ENCODE results near the gene IFITM1.
A peak's percentile ranks its signal among the peaks of the same experiment; 100 is the strongest.
"Not testable (repeated sequence)": the region's sequence is repeated elsewhere in the genome, so short reads cannot be mapped to it uniquely, and the experiment has no call there.

The IFITM1 gene

DNA sequence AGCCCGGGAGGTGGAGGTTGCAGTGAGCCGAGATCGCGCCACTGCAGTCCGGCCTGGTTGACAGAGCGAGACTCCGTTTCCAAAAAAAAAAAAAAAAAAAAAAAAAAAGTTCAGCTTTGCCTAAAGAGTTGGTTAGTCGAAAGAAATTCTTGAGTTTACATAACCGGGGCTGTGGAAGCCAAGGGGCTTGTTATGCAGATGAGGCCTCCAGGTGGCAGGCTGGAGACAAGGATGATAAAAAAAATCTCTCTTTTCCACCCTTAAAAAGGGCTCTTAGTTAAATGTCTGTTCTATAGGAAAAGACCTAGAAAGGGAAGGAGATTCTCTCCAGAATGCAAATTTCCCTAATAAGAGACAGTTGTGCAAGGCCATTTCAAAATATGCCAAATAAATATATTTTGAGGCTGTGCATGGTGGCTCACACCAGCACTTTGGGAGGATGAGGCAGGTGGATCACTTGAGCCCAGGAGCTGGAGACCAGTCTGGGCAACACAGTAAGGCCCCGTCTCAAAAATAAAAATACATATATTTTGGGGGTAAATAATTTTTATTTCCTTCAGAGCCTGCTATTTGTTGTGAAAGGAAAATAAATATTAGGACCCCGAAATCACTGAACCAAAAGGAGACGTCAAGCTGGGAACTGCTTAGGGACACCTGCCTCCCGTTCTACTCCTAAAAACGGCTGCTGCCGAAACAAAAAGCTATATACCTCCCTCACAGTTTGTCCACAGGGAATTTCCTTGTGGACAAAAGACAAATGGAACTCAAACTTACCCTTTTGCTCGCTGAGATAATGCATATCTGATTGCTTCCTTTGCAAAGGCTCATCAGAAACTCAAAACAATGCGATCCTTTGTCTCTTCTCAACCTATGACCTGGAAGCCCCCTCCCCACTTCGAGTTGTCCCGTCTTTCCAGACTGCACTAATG lies 8.7 kb upstream of the IFITM1 start:
- DNase-seq: peak in 1 of 3 donors; percentile 63
- H3K27ac ChIP-seq (ENCODE audit: insufficient read depth, low read length, poor library complexity, severe bottlenecking): no peak overlapping the region
- no peaks in the 10 kb centered on the region for H3K27me3 ChIP-seq (replicated peaks; ENCODE audit: control insufficient read depth, insufficient read depth, low read length, poor library complexity, severe bottlenecking)
- no peaks in the 10 kb centered on the region for H3K36me3 ChIP-seq (ENCODE audit: control insufficient read depth, insufficient read depth, low read length)
- peaks cover 23% of the 10 kb centered on the region for H3K4me1 ChIP-seq (ENCODE audit: control insufficient read depth, insufficient read depth, low read length, poor library complexity, severe bottlenecking)
- no peaks in the 10 kb centered on the region for H3K9me3 ChIP-seq (ENCODE audit: control insufficient read depth, low read length)
- no peak overlapping the region for H3K4me3 ChIP-seq (ENCODE audit: insufficient read depth, low read depth, low read length, poor library complexity, severe bottlenecking)

DNA sequence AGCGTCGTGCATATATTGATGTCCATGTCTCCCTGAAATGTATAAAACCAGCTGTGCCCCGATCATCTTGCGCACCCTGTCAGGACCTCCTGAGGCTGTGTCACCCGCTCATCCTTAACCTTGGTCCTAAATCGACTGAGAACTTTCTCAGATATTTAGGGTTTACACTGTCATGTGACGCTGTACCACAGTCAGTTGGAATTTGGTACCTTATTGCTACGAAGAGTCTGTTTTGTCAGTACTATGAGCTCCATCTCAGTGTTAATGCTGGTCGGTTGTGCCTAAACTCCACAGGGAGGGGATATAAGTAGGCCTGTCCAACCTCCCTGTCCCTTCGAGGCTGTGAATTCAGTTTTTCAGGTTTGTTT lies 8.0 kb upstream of the IFITM1 start:
- Histone ChIP-seq H3K27me3 (replicated peaks; ENCODE audit: control insufficient read depth, insufficient read depth, low read length, poor library complexity, severe bottlenecking) (no peaks in the 10 kb centered on the region), H3K36me3 (ENCODE audit: control insufficient read depth, insufficient read depth, low read length) (no peaks in the 10 kb centered on the region), H3K9me3 (ENCODE audit: control insufficient read depth, low read length) (no peaks in the 10 kb centered on the region), H3K27ac (ENCODE audit: insufficient read depth, low read length, poor library complexity, severe bottlenecking) (no peak overlapping the region), H3K4me3 (ENCODE audit: insufficient read depth, low read depth, low read length, poor library complexity, severe bottlenecking) (no peak overlapping the region), H3K4me1 (ENCODE audit: control insufficient read depth, insufficient read depth, low read length, poor library complexity, severe bottlenecking) (peaks cover 23% of the 10 kb centered on the region)
- DNase-seq: no peak

DNA sequence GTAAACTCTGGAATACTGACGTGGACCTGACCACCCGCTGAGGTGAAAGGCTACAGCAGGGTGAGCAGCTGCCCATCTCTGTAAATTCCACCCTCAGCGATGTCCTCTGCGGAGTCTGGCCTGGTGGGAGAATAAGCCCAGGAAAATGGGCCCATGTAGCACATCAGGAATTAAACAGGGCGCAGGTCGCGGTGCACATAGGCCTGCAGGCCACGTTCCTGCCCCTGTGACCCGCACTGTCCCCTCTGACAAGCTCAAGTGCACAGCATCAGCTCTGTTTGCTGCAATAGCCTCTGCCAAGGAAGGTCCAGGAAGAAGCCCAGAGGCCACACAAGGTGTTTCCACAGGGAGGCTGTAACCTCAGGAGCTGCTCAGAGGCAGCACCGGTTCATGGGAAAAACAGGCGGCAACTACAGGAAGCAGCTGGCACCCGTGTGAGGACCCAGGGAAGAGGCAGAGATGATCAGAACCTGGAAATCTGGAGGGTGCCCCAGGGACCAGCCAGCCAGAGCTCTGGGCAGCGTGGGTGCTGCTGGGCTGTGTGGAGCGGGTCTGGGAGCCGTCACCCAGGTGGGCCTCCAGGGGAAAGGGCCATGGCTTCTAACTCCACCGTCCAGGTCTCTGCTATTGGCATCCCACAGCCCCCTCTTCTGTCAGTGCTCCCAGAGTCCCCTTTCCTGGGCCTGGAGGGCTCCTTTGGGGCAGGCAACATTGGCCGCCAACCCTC lies 7.0 kb upstream of the IFITM1 start:
- no peaks in the 10 kb centered on the region for H3K36me3 ChIP-seq (ENCODE audit: control insufficient read depth, insufficient read depth, low read length)
- H3K27me3 ChIP-seq (replicated peaks; ENCODE audit: control insufficient read depth, insufficient read depth, low read length, poor library complexity, severe bottlenecking): no peaks in the 10 kb centered on the region
- peaks cover 24% of the 10 kb centered on the region for H3K4me1 ChIP-seq (ENCODE audit: control insufficient read depth, insufficient read depth, low read length, poor library complexity, severe bottlenecking)
- no peak for DNase-seq
- no peaks in the 10 kb centered on the region for H3K9me3 ChIP-seq (ENCODE audit: control insufficient read depth, low read length)
- no peak overlapping the region for H3K4me3 ChIP-seq (ENCODE audit: insufficient read depth, low read depth, low read length, poor library complexity, severe bottlenecking)
- peak overlapping the region; percentile 78 for H3K27ac ChIP-seq (ENCODE audit: insufficient read depth, low read length, poor library complexity, severe bottlenecking)

DNA sequence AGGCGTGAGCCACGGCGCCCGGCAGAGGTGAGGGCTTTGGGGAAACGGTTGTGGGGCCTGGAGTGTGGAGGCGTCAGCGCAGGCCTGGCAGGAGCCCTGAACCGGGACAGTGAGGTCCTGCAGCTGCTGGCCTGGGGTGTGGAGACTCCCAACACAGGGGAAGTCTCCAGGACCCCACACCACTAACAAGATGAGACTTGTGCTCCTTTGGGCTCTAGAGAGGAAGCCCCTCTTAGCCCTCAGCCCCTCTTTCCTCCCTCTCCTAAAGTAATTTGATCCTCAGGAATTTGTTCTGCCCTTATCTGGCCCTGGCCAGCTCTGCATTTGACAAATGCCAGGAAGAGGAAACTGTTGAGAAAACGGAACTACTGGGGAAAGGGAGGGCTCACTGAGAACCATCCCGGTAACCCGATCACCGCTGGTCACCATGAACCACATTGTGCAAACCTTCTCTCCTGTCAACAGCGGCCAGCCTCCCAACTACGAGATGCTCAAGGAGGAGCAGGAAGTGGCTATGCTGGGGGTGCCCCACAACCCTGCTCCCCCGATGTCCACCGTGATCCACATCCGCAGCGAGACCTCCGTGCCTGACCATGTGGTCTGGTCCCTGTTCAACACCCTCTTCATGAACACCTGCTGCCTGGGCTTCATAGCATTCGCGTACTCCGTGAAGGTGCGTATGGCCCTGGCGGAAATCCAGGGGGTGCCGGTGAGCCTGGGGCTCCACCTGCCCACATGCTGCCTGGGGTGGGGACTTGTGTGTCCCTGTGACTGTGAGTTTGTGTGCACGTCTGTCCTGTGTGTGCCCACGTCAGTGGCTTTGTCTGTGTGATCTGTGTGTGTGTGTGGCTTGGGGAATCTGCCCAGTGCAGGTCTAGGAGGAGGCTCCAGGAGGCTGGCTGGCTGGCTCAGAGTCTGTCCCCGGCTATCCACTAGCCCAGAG lies 5.8 kb upstream of the IFITM1 start, which contains the start of gene IFITM2:
Gene IFITM2, plus strand, starts transcription at position 51 of the 943 bp plus-strand sequence. Its CDS starts 377 bp downstream, at position 428.
- peak; percentile 36 to 51 (median 39) for DNase-seq
- H3K27ac ChIP-seq (ENCODE audit: insufficient read depth, low read length, poor library complexity, severe bottlenecking): peak within 1 kb of the TSS; percentile 78
- not testable (repeated sequence) for H3K27me3 ChIP-seq (replicated peaks; ENCODE audit: control insufficient read depth, insufficient read depth, low read length, poor library complexity, severe bottlenecking); H3K36me3 ChIP-seq (ENCODE audit: control insufficient read depth, insufficient read depth, low read length); H3K9me3 ChIP-seq (ENCODE audit: control insufficient read depth, low read length)
- H3K4me3 ChIP-seq (ENCODE audit: insufficient read depth, low read depth, low read length, poor library complexity, severe bottlenecking): peak within 1 kb of the TSS; percentile 53
- peaks cover 37% of the 10 kb centered on the region for H3K4me1 ChIP-seq (ENCODE audit: control insufficient read depth, insufficient read depth, low read length, poor library complexity, severe bottlenecking)

DNA sequence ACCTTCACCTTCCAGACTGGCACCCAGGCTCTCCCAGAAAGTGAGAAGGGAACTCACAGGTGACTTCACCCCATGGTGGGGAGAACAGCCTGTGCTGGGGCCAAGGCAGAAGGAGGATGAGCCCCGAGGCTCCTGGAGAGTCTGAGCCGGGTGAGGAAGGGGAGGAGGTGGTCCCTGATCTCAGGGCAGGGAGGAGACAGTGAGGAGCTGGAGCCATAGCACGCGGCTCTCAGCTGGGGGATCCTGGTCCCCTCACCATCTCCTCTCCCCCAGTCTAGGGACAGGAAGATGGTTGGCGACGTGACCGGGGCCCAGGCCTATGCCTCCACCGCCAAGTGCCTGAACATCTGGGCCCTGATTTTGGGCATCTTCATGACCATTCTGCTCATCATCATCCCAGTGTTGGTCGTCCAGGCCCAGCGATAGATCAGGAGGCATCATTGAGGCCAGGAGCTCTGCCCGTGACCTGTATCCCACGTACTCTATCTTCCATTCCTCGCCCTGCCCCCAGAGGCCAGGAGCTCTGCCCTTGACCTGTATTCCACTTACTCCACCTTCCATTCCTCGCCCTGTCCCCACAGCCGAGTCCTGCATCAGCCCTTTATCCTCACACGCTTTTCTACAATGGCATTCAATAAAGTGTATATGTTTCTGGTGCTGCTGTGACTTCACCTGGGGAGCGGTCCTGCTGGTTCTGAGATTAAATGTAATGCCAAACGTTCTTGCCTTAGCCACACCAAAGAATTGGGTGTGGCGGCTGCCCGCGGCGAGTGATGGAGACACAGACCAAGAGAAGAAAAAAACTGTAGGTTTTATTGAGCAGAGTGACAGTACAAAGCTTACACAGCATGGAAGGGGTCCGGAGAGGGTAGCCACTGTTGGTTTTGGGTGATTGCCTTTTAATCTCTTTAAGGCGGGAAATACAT lies 4.8 kb upstream of the IFITM1 start:
- Histone ChIP-seq H3K27ac (ENCODE audit: insufficient read depth, low read length, poor library complexity, severe bottlenecking) (peak overlapping the region; percentile 78), H3K4me1 (ENCODE audit: control insufficient read depth, insufficient read depth, low read length, poor library complexity, severe bottlenecking) (peaks cover 43% of the 10 kb centered on the region), H3K4me3 (ENCODE audit: insufficient read depth, low read depth, low read length, poor library complexity, severe bottlenecking) (peak overlapping the region; percentile 44)
- not testable (repeated sequence) for H3K9me3 ChIP-seq (ENCODE audit: control insufficient read depth, low read length); H3K27me3 ChIP-seq (replicated peaks; ENCODE audit: control insufficient read depth, insufficient read depth, low read length, poor library complexity, severe bottlenecking); DNase-seq; H3K36me3 ChIP-seq (ENCODE audit: control insufficient read depth, insufficient read depth, low read length)

DNA sequence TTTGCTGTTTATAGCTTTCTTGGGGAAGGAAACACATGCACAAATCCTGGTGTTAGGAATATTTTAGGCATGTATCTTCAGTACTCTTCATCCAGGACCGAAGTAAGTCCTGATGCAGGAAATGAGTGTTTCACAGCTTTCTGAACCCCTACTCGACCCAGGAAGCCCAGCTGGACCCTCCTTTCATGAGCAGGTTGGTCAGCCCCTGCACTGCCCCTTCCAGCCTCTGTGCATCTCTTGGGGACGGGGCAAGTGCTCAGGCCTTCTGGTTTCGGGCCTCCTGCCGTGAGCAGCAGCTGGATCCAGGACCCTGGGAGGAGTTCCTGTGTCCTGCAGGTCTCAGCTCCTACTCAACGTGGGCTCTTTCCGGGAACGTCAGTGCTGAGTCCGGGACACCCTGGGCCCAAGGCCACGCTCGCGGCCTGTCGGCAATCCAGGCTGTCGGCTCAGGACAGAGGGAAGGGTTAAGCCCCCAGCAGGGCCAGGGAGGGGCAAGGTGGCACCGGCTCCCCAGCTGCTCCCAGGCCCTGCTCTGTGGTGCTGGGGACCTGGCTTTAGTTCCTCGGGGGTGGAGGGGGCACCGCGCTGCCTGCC lies 3.8 kb upstream of the IFITM1 start:
- not testable (repeated sequence) for DNase-seq; H3K27me3 ChIP-seq (replicated peaks; ENCODE audit: control insufficient read depth, insufficient read depth, low read length, poor library complexity, severe bottlenecking); H3K36me3 ChIP-seq (ENCODE audit: control insufficient read depth, insufficient read depth, low read length); H3K9me3 ChIP-seq (ENCODE audit: control insufficient read depth, low read length)
- Histone ChIP-seq H3K4me3 (ENCODE audit: insufficient read depth, low read depth, low read length, poor library complexity, severe bottlenecking) (peak overlapping the region; percentile 44), H3K27ac (ENCODE audit: insufficient read depth, low read length, poor library complexity, severe bottlenecking) (peak overlapping the region; percentile 78), H3K4me1 (ENCODE audit: control insufficient read depth, insufficient read depth, low read length, poor library complexity, severe bottlenecking) (peaks cover 39% of the 10 kb centered on the region)

DNA sequence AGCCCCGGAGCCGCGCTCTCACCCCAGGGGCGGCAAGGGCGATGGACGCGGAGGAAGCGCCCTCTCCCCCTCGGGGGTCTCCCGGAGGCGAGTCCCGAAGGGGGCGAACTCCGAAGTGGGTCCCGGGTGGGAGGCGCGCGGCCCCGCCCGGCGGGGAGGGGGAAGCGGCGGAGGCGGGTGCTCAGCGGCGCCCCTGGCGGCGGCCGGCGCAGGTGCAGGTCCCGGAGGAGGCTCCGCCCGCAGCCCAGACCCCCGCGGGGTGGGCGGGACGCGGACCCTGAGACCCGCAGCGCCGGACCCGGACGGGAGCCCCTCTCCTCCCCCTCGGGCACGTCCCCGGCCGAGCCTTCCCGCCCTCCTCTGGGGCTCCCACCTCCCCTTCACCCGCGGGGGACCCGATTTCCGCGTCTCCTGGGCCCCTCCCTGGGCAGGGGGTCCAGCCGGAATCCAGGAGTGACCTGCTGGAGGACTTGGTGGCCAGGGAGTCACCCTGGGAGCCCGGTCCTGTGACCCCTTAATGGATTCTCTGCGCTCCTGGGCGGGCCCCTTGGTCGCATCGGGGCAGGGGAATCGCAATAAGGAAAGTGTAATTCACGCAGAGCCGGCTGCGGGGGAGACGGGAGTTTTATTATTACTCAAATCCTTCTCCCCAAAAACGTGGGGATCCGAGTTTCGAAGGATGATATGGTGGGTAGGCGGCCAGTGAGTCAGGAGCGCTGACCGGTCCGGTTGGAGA lies 2.7 kb upstream of the IFITM1 start:
- H3K4me3 ChIP-seq (ENCODE audit: insufficient read depth, low read depth, low read length, poor library complexity, severe bottlenecking): peak overlapping the region; percentile 87
- H3K27ac ChIP-seq (ENCODE audit: insufficient read depth, low read length, poor library complexity, severe bottlenecking): peak overlapping the region; percentile 77
- H3K4me1 ChIP-seq (ENCODE audit: control insufficient read depth, insufficient read depth, low read length, poor library complexity, severe bottlenecking): peaks cover 39% of the 10 kb centered on the region

DNA sequence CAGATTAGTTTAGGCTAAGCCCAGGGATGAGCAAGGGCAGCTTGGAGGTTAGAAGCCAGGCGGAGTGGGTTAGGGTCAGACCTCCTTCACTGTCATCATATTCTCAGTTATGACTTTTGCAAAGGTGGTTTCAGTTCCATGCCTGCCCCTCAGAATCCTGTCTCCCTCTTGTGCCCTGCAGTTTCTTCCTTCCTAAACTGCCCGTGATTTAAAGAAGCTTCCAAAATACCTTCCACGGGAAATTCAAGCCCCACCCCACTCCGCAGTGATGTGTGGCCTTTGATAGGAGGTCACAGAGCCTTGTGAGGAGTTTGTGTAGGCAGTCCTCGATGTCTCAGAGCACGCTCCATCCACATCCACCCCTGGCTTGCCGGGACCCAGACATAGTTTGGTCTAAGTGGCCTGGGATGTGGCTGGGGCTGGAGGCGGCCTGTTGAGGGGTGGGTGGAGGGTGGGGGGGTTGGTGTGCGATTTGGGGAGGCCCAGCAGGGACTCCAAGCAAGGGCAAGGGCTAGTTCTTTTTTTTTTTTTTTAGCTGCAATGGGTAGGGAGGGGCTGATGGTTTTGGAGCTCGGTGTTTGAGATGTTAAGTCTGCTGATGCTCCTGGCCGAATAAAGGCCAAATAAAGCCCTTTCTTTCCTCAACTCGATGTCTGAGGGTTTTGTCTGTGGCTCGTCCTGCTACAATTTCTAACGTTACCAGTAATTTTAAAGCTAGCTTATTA lies 1.6 kb upstream of the IFITM1 start:
- Histone ChIP-seq H3K27me3 (replicated peaks; ENCODE audit: control insufficient read depth, insufficient read depth, low read length, poor library complexity, severe bottlenecking) (no peaks in the 10 kb centered on the region), H3K36me3 (ENCODE audit: control insufficient read depth, insufficient read depth, low read length) (peaks cover 7% of the 10 kb centered on the region), H3K9me3 (ENCODE audit: control insufficient read depth, low read length) (no peaks in the 10 kb centered on the region), H3K27ac (ENCODE audit: insufficient read depth, low read length, poor library complexity, severe bottlenecking) (peak overlapping the region; percentile 77), H3K4me3 (ENCODE audit: insufficient read depth, low read depth, low read length, poor library complexity, severe bottlenecking) (peak overlapping the region; percentile 87), H3K4me1 (ENCODE audit: control insufficient read depth, insufficient read depth, low read length, poor library complexity, severe bottlenecking) (peaks cover 35% of the 10 kb centered on the region)
- DNase-seq: no peak

More for the DNA sequence above, 2.7 kb upstream of the IFITM1 start:
- not testable (repeated sequence) for H3K27me3 ChIP-seq (replicated peaks; ENCODE audit: control insufficient read depth, insufficient read depth, low read length, poor library complexity, severe bottlenecking); H3K36me3 ChIP-seq (ENCODE audit: control insufficient read depth, insufficient read depth, low read length); H3K9me3 ChIP-seq (ENCODE audit: control insufficient read depth, low read length); DNase-seq

Measured in effector memory CD4-positive, alpha-beta T cell (primary cell).